Measurements from ENCODE around the gene ZCCHC13. TPM values are rescaled to one million over a fixed set of nuclear protein-coding genes. Genes with fewer than 3 reads are reported as not detected.

Gene ZCCHC13
- total and polyA plus RNA-seq, 9 of the 15 experiments (the other 6 are each of a cell fraction or from before 2014, with no cell fraction given), result not detected

GRCh38 chrX:74343343-74344279 is 39.6 kb downstream of the ZCCHC13 start (continued):
- TF ChIP-seq REST (IDR thresholded peaks at IDR 0.05; ENCODE audit: borderline replicate concordance), result peak; percentile 58; the same call in 1 of the 2 replicates
- no peak for TF ChIP-seq REST (CRISPR knock-in tag; IDR thresholded peaks at IDR 0.05; ENCODE audit: low read depth)
- TF ChIP-seq TAF9B (IDR thresholded peaks at IDR 0.05; ENCODE audit: partially characterized antibody), result no peak
- peak; percentile 41 for TF ChIP-seq ARID1B (IDR thresholded peaks at IDR 0.05)
- no peak for TF ChIP-seq MITF (IDR thresholded peaks at IDR 0.05)
- no peak for TF ChIP-seq ATF1 (CRISPR knock-in tag; IDR thresholded peaks at IDR 0.05)
- no peak for TF ChIP-seq ATF1 (tag; IDR thresholded peaks at IDR 0.05)
- TF ChIP-seq ZNF764 (CRISPR knock-in tag; IDR thresholded peaks at IDR 0.05; ENCODE audit: low read depth), result no peak
- no peak for TF ChIP-seq ATF6 (CRISPR knock-in tag; IDR thresholded peaks at IDR 0.05)
- TF ChIP-seq CTCFL (IDR thresholded peaks at IDR 0.05; ENCODE audit: borderline replicate concordance, insufficient read depth, low read depth, low read length, poor library complexity, severe bottlenecking), result peak; percentile 10

All from K562 (cell line).